PC-3 (cell line): ENCODE results near the gene VSTM4. TPM values are rescaled to one million over a fixed set of nuclear protein-coding genes. Genes with fewer than 3 reads are reported as not detected.

ENCODE experiments used
- ATAC-seq: fragments of 200-7000 bp; cut with Tn5 transposase; 2 replicates; pipeline ENCODE4 v1.9.1; 2020; ENCODE audit warnings: mild to moderate bottlenecking, moderate library complexity
- BruUV-seq: library from RNA; stranded (reverse); fragments of 400-500 nt; replicated peaks from 2 replicates; lab custom pipeline; 2021; lab: Mats Ljungman, UMichigan
- CTCF ChIA-PET: fragments of 300-600 bp; sonication (Branson Sonifier 250); formaldehyde crosslinking; loops from one replicate; lab custom pipeline; 2022; ENCODE audit warnings: antibody characterized with exemption; lab: Charles Lee
- POLR2A ChIA-PET: fragments of 300-600 bp; sonication (Branson Sonifier 250); formaldehyde crosslinking; loops from one replicate; lab custom pipeline; 2022; ENCODE audit warnings: antibody characterized with exemption; ENCODE audit not compliant: unreplicated experiment; lab: Charles Lee
- DNase-seq: peaks from one replicate; pipeline ENCODE4 v3.0.0-alpha.2; 2015
- H2AFZ ChIP-seq: fragments of 300-600 bp; sonication (generic); 2 replicates; pipeline ENCODE4 v1.6.0; 2016; ENCODE audit warnings: antibody characterized with exemption, low read length
- H3F3A ChIP-seq: fragments of 300-600 bp; sonication (generic); one replicate; pipeline ENCODE4 v1.6.0; 2017; ENCODE audit warnings: antibody characterized with exemption, low read length, control low read depth, mild to moderate bottlenecking; ENCODE audit not compliant: unreplicated experiment
- H3K27ac ChIP-seq: fragments of 300-600 bp; sonication (generic); 2 replicates; pipeline ENCODE4 v1.5.1; 2016; ENCODE audit warnings: mild to moderate bottlenecking, low read length
- H3K27me3 ChIP-seq: fragments of 300-600 bp; sonication (generic); 2 replicates; pipeline ENCODE4 v1.6.1; 2016; ENCODE audit warnings: low read length, mixed read lengths
- H3K36me3 ChIP-seq: fragments of 300-600 bp; sonication (generic); 2 replicates; pipeline ENCODE4 v1.6.1; 2016; ENCODE audit warnings: low read depth, mixed run types, low read length, mixed read lengths
- H3K4me1 ChIP-seq: fragments of 300-600 bp; sonication (generic); 2 replicates; pipeline ENCODE4 v1.5.1; 2016; ENCODE audit warnings: low read length; ENCODE audit not compliant: insufficient read depth
- H3K4me2 ChIP-seq: fragments of 300-600 bp; sonication (generic); 2 replicates; pipeline ENCODE4 v1.6.0; 2016; ENCODE audit warnings: low read length
- H3K4me3 ChIP-seq: fragments of 300-600 bp; sonication (generic); 2 replicates; pipeline ENCODE4 v1.5.1; 2016; ENCODE audit warnings: mild to moderate bottlenecking, low read length, mixed read lengths
- H3K79me2 ChIP-seq: fragments of 300-600 bp; sonication (generic); 2 replicates; pipeline ENCODE4 v1.6.1; 2017; ENCODE audit warnings: low read length, mixed read lengths
- H3K9ac ChIP-seq: fragments of 300-600 bp; sonication (generic); 2 replicates; pipeline ENCODE4 v1.6.0; 2016; ENCODE audit warnings: mild to moderate bottlenecking, low read length
- H3K9me2 ChIP-seq: fragments of 300-600 bp; sonication (generic); replicated peaks from 2 replicates; pipeline ENCODE4 v1.6.1; 2016; ENCODE audit warnings: mixed run types, low read length, mixed read lengths
- H3K9me3 ChIP-seq: fragments of 300-600 bp; sonication (generic); 2 replicates; pipeline ENCODE4 v1.6.1; 2016; ENCODE audit warnings: low read length, mixed read lengths
- H4K20me1 ChIP-seq: fragments of 300-600 bp; sonication (generic); 2 replicates; pipeline ENCODE4 v1.6.1; 2016; ENCODE audit warnings: low read length, mixed read lengths
- CTCF ChIP-seq: fragments of 300-600 bp; sonication (generic); conservative IDR thresholded peaks from 2 replicates; pipeline ENCODE4 v1.5.1; 2017; ENCODE audit warnings: antibody characterized with exemption, low read depth, mild to moderate bottlenecking, low read length
- EZH2 ChIP-seq: fragments of 300-600 bp; sonication (generic); IDR thresholded peaks from one replicate; pipeline ENCODE4 v1.6.1; 2017; ENCODE audit warnings: antibody characterized with exemption, mild to moderate bottlenecking, low read length; ENCODE audit not compliant: unreplicated experiment
- EZH2phosphoT487 ChIP-seq: fragments of 300-600 bp; sonication (generic); IDR thresholded peaks from 2 replicates; pipeline ENCODE4 v1.6.1; 2018; ENCODE audit warnings: mild to moderate bottlenecking, antibody characterized with exemption, low read length, borderline replicate concordance
- intact Hi-C: fragments of 100-400 bp; cut with micrococcal nuclease; formaldehyde crosslinking; loops from 2 replicates; pipeline ENCODE4 v1.9.0; 2023
- total RNA-seq: library from RNA; depleted of rRNA; stranded (reverse); fragments of >200 nt; gene quantifications from 2 replicates; pipeline ENCODE4 v1.2.3, GENCODE V29; 2014

The VSTM4 gene
- total RNA-seq, 1 experiment from 2014 or later: not detected

GRCh38 chr10:49040601-49041000, 74.7 kb downstream of the VSTM4 start:
- Histone ChIP-seq H3K9ac (no peak overlapping the region), H3K4me2 (no peak overlapping the region), H3K36me3 (no peaks in the 10 kb centered on the region), H3K4me3 (no peak overlapping the region), H3K27ac (no peak overlapping the region), H3F3A (no peaks in the 10 kb centered on the region), H3K9me3 (no peaks in the 10 kb centered on the region), H4K20me1 (no peaks in the 10 kb centered on the region), H3K27me3 (peaks cover 36% of the 10 kb centered on the region), H3K9me2 (no peaks in the 10 kb centered on the region), H3K4me1 (peaks cover 7% of the 10 kb centered on the region), H2AFZ (no peak overlapping the region), H3K79me2 (no peaks in the 10 kb centered on the region)
- DNase-seq: no peak
- intact Hi-C loops: no loop called here
- POLR2A ChIA-PET: no interaction called here
- CTCF ChIA-PET: no interaction called here
- no TSS peak for BruUV-seq
- no peak for ATAC-seq
- no peak for TF ChIP-seq CTCF
- TF ChIP-seq EZH2: no peak
- no peak for TF ChIP-seq EZH2phosphoT487

GRCh38 chr10:49039409-49039808, 75.9 kb downstream of the VSTM4 start:
- intact Hi-C loops: no loop called here
- Histone ChIP-seq H3K79me2 (no peaks in the 10 kb centered on the region), H3K4me2 (no peak overlapping the region), H4K20me1 (no peaks in the 10 kb centered on the region), H3K9ac (no peak overlapping the region), H3K36me3 (no peaks in the 10 kb centered on the region), H3K9me2 (no peaks in the 10 kb centered on the region), H3K9me3 (no peaks in the 10 kb centered on the region), H3K4me3 (no peak overlapping the region), H3F3A (no peaks in the 10 kb centered on the region), H2AFZ (no peak overlapping the region), H3K4me1 (peaks cover 7% of the 10 kb centered on the region), H3K27ac (no peak overlapping the region), H3K27me3 (peaks cover 25% of the 10 kb centered on the region)
- no peak for TF ChIP-seq EZH2phosphoT487
- no peak for TF ChIP-seq CTCF
- no peak for TF ChIP-seq EZH2
- BruUV-seq: no TSS peak
- CTCF ChIA-PET: no interaction called here
- DNase-seq (no peak), ATAC-seq (no peak)
- POLR2A ChIA-PET: no interaction called here

GRCh38 chr10:49038711-49039110, 76.6 kb downstream of the VSTM4 start:
- Histone ChIP-seq H2AFZ (no peak overlapping the region), H3K9me3 (no peaks in the 10 kb centered on the region), H3K9me2 (no peaks in the 10 kb centered on the region), H3F3A (no peaks in the 10 kb centered on the region), H3K4me3 (no peak overlapping the region), H3K27me3 (peaks cover 18% of the 10 kb centered on the region), H3K79me2 (no peaks in the 10 kb centered on the region), H3K4me1 (peaks cover 7% of the 10 kb centered on the region), H4K20me1 (no peaks in the 10 kb centered on the region), H3K27ac (no peak overlapping the region), H3K36me3 (no peaks in the 10 kb centered on the region), H3K9ac (no peak overlapping the region), H3K4me2 (no peak overlapping the region)
- CTCF ChIA-PET: no interaction called here
- POLR2A ChIA-PET: no interaction called here
- ATAC-seq (no peak), DNase-seq (no peak)
- no peak for TF ChIP-seq EZH2phosphoT487
- no peak for TF ChIP-seq EZH2
- no peak for TF ChIP-seq CTCF
- intact Hi-C loops: no loop called here
- BruUV-seq: no TSS peak
